Measurements from ENCODE around the gene CELF5.
A peak's percentile ranks its signal among the peaks of the same experiment; 100 is the strongest.

Gene CELF5

DNA sequence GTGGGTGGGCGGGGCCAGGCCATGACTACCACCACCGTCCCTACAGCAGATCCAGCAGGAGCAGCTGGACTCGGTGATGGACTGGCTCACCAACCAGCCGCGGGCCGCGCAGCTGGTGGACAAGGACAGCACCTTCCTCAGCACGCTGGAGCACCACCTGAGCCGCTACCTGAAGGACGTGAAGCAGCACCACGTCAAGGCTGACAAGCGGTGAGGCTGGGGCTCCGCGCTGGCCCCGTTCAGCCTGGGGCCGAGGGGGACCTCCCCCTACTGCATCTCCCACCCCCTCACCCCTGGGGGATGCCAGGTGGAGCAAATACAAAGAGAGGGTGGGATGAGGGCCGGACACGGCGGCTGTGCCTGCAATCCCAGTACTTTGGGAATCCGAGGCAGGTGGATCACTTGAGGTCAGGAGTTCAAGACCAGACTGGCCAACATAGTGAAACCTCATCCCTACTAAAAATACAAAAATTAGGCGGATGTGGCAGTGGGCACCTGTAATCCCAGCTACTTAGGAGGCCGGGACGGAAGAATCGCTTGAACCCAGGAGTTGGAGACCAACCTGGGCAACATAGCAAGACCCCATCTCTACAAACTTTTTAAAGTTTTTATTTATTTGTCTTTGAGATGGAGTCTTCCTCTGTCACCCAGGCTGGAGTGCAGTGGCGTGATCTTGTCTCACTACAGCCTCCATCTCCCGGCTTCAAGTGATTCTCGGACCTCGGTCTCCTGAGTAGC is 18.1 kb upstream of the CELF5 start:
- Histone ChIP-seq H2BK5ac (ENCODE audit: low read length) (no peak overlapping the region), H3K4me1 (ENCODE audit: control insufficient read depth in 2 of 2, insufficient read depth in 1 of 2, low read depth in 1 of 2, low read length in 2 of 2) (peaks cover 1 to 4% of the 10 kb centered on the region in 2 donors), H3K23ac (ENCODE audit: low read depth, low read length, poor library complexity) (no peak overlapping the region), H2AK5ac (ENCODE audit: low read depth, low read length) (no peak overlapping the region), H3K4ac (ENCODE audit: low read length) (no peak overlapping the region), H2BK120ac (ENCODE audit: low read depth, low read length) (no peak overlapping the region), H4K91ac (ENCODE audit: low read depth, low read length, poor library complexity) (no peak overlapping the region), H3K9me3 (replicated peaks in 1 of 2; ENCODE audit: control insufficient read depth in 2 of 2, insufficient read depth in 1 of 2, low read depth in 1 of 2, low read length in 2 of 2) (peaks cover 0 to 2% of the 10 kb centered on the region in 2 donors), H3K4me3 (ENCODE audit: low read length in 2 of 2) (no peak overlapping the region), H3K36me3 (replicated peaks in 1 of 2; ENCODE audit: control insufficient read depth in 2 of 2, insufficient read depth in 2 of 2, low read length in 2 of 2) (peaks cover 19 to 54% of the 10 kb centered on the region in 2 donors), H2AFZ (ENCODE audit: low read length) (no peak overlapping the region), H3K18ac (ENCODE audit: low read length) (no peak overlapping the region), H2BK15ac (ENCODE audit: low read length) (no peak overlapping the region), H3K14ac (ENCODE audit: low read length) (no peak overlapping the region), H3K27ac (replicated peaks; ENCODE audit: low read length) (no peak overlapping the region), H3K4me2 (ENCODE audit: insufficient read depth, low read length, poor library complexity, severe bottlenecking) (no peak overlapping the region), H3K79me1 (ENCODE audit: low read depth, low read length) (peaks cover 8% of the 10 kb centered on the region), H2BK12ac (ENCODE audit: low read length) (peak overlapping the region; percentile 73), H3K27me3 (ENCODE audit: control insufficient read depth in 3 of 3, insufficient read depth in 3 of 3, low read depth in 1 of 3, low read length in 3 of 3) (no peaks in the 10 kb centered on the region), H4K8ac (ENCODE audit: low read depth, low read length) (no peak overlapping the region), H3K9ac (ENCODE audit: low read depth, low read length, poor library complexity) (no peak overlapping the region)
- WGBS, 2 donors (ENCODE audit: extremely low coverage in 2 of 2, insufficient read length in 2 of 2, insufficient replicate concordance in 1 of 2) = no CpG with 5 or more reads among the region's 28 CpGs
- DNase-seq (ENCODE audit: low spot score) = no peak

- no peak overlapping the region for H2AK5ac ChIP-seq (ENCODE audit: low read depth, low read length)
- no peak overlapping the region for H3K4ac ChIP-seq (ENCODE audit: low read length)
- H3K23ac ChIP-seq (ENCODE audit: low read depth, low read length, poor library complexity) = no peak overlapping the region
- H3K18ac ChIP-seq (ENCODE audit: low read length) = no peak overlapping the region
- H3K36me3 ChIP-seq (replicated peaks in 1 of 2; ENCODE audit: control insufficient read depth in 2 of 2, insufficient read depth in 2 of 2, low read length in 2 of 2) = peaks cover 19 to 54% of the 10 kb centered on the region in 2 donors
- no peak overlapping the region for H3K27ac ChIP-seq (replicated peaks; ENCODE audit: low read length)
- no CpG with 5 or more reads among the region's 43 CpGs for whole genome bisulfite sequencing, 2 donors (ENCODE audit: extremely low coverage in 2 of 2, insufficient read length in 2 of 2, insufficient replicate concordance in 1 of 2)
- no peaks in the 10 kb centered on the region for H3K27me3 ChIP-seq (ENCODE audit: control insufficient read depth in 3 of 3, insufficient read depth in 3 of 3, low read depth in 1 of 3, low read length in 3 of 3)
- peak overlapping the region; percentile 60 for H3K9ac ChIP-seq (ENCODE audit: low read depth, low read length, poor library complexity)
- peaks cover 5% of the 10 kb centered on the region for H3K79me1 ChIP-seq (ENCODE audit: low read depth, low read length)
- H3K9me3 ChIP-seq (replicated peaks in 1 of 2; ENCODE audit: control insufficient read depth in 2 of 2, insufficient read depth in 1 of 2, low read depth in 1 of 2, low read length in 2 of 2) = peaks cover 0 to 2% of the 10 kb centered on the region in 2 donors
- no peak overlapping the region for H4K8ac ChIP-seq (ENCODE audit: low read depth, low read length)
- H2BK15ac ChIP-seq (ENCODE audit: low read length) = no peak overlapping the region
- H3K14ac ChIP-seq (ENCODE audit: low read length) = peak overlapping the region; percentile 21
- no peak overlapping the region for H2AFZ ChIP-seq (ENCODE audit: low read length)
- peaks cover 1 to 4% of the 10 kb centered on the region in 2 donors for H3K4me1 ChIP-seq (ENCODE audit: control insufficient read depth in 2 of 2, insufficient read depth in 1 of 2, low read depth in 1 of 2, low read length in 2 of 2)
- H3K4me3 ChIP-seq (ENCODE audit: low read length in 2 of 2) = no peak overlapping the region
- H2BK5ac ChIP-seq (ENCODE audit: low read length) = peak overlapping the region; percentile 39
- H2BK120ac ChIP-seq (ENCODE audit: low read depth, low read length) = no peak overlapping the region
- H4K91ac ChIP-seq (ENCODE audit: low read depth, low read length, poor library complexity) = no peak overlapping the region
- H3K4me2 ChIP-seq (ENCODE audit: insufficient read depth, low read length, poor library complexity, severe bottlenecking) = no peak overlapping the region
- H2BK12ac ChIP-seq (ENCODE audit: low read length) = no peak overlapping the region
- no peak for DNase-seq (ENCODE audit: low spot score)
These were observed 16.8 kb upstream of the CELF5 start for GRCh38 chr19:3207461-3208242.

GRCh38 chr19:3208317-3209207 is 15.9 kb upstream of the CELF5 start:
- Histone ChIP-seq H3K4me3 (ENCODE audit: low read length in 2 of 2) (no peak overlapping the region), H3K4me2 (ENCODE audit: insufficient read depth, low read length, poor library complexity, severe bottlenecking) (no peak overlapping the region), H3K4ac (ENCODE audit: low read length) (no peak overlapping the region), H3K79me1 (ENCODE audit: low read depth, low read length) (peaks cover 5% of the 10 kb centered on the region), H3K23ac (ENCODE audit: low read depth, low read length, poor library complexity) (no peak overlapping the region), H3K36me3 (replicated peaks in 1 of 2; ENCODE audit: control insufficient read depth in 2 of 2, insufficient read depth in 2 of 2, low read length in 2 of 2) (peaks cover 19 to 51% of the 10 kb centered on the region in 2 donors), H3K4me1 (ENCODE audit: control insufficient read depth in 2 of 2, insufficient read depth in 1 of 2, low read depth in 1 of 2, low read length in 2 of 2) (peaks cover 1 to 4% of the 10 kb centered on the region in 2 donors), H2AFZ (ENCODE audit: low read length) (no peak overlapping the region), H2BK12ac (ENCODE audit: low read length) (no peak overlapping the region), H4K8ac (ENCODE audit: low read depth, low read length) (no peak overlapping the region), H3K14ac (ENCODE audit: low read length) (peak overlapping the region; percentile 21), H3K9me3 (replicated peaks in 1 of 2; ENCODE audit: control insufficient read depth in 2 of 2, insufficient read depth in 1 of 2, low read depth in 1 of 2, low read length in 2 of 2) (peaks cover 0 to 2% of the 10 kb centered on the region in 2 donors), H4K91ac (ENCODE audit: low read depth, low read length, poor library complexity) (no peak overlapping the region), H2BK5ac (ENCODE audit: low read length) (peak overlapping the region; percentile 39), H3K27me3 (ENCODE audit: control insufficient read depth in 3 of 3, insufficient read depth in 3 of 3, low read depth in 1 of 3, low read length in 3 of 3) (no peaks in the 10 kb centered on the region), H3K18ac (ENCODE audit: low read length) (no peak overlapping the region), H2AK5ac (ENCODE audit: low read depth, low read length) (no peak overlapping the region), H3K27ac (replicated peaks; ENCODE audit: low read length) (no peak overlapping the region), H3K9ac (ENCODE audit: low read depth, low read length, poor library complexity) (no peak overlapping the region), H2BK120ac (ENCODE audit: low read depth, low read length) (no peak overlapping the region), H2BK15ac (ENCODE audit: low read length) (no peak overlapping the region)
- DNase-seq (ENCODE audit: low spot score) = no peak
- WGBS, 2 donors (ENCODE audit: extremely low coverage in 2 of 2, insufficient read length in 2 of 2, insufficient replicate concordance in 1 of 2) = no CpG with 5 or more reads among the region's 33 CpGs
